HG03280 (cell line): ENCODE results near the gene ANKRD34A.

ENCODE experiments used
- ATAC-seq: cut with Tn5 transposase; IDR thresholded peaks from one replicate; pipeline ENCODE4 v1.9.1; 2021; ENCODE audit warnings: mild to moderate bottlenecking, moderate library complexity; ENCODE audit not compliant: unreplicated experiment

The ANKRD34A gene

DNA sequence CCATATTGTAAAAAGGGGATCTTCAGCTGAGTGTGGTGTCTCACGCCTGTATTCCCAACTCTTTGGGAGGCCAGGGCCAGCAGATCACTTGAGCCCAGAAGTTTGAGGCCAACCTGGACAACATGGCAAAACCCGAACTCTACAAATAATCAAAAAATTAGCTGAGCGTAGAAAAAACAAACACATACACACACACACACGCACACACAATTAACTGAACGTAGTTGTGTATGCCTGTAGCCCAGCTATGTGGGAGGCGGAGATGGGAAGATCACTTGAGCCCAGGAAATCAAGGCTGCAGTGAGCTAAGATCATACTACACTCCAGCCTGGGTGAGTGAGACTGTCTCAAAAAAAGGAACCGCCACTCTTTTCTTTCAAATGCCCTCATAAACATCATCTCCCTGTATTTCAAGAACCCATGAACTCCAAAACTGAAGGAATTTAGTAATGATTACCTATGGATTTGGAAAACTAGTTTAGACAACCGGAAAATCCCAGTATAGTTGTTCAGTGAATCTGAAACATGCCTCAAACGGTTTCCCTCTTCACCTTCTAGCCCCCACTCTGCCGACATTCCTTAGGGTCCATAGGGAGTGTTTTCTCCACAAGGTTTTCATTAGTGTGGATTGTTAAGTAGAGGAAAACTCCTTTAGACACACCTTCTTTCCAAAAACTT, 27.5 kb upstream of the ANKRD34A start:
- ATAC-seq, result no peak

DNA sequence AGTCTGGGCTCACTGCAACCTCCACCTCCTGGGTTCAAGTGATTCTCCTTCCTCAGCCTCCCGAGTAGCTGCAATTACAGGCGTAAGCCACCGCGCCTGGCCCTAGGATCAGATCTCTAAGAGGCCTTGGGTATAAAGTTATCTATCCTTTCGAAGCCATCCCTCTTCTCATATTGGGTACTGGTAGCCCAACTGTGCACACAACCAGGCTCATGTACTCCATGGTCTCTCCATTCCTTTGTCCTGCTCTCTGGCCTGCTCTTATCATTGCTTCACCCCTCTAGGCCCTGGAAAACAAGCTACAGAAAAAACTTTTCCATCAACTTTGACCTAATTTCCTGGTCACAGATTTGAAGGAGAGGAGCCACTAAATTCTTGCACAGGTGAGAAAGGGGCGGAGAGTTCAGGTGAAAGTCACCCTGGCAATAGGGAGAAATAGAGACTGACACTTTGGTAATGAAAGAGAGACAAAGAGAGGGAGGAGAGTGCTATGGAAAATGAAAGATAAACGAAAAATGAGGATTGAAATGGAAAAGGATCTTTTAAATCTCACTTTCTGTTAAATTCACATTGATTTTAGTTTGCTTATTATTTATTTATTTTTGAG, 26.0 kb upstream of the ANKRD34A start:
- ATAC-seq, result no peak

DNA sequence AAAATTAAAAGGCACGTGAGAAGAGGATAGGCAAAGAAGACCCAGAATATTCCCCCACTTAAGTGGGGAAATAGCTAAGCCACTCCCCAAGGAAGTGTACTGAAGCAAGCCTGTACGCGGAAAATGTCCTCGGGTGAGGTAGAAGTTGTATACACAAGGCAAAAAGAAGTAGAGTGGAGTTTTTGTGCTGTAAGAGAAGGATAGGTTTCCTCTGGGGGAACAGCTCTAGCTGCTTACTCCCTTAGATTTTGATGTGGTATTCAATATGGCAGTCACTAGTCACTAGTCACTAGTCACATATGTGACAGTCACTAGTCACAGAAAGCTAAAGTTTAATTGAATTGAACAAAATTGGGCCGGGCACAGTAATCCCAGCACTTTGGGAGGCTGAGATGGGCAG, 24.4 kb upstream of the ANKRD34A start:
- no peak for ATAC-seq

DNA sequence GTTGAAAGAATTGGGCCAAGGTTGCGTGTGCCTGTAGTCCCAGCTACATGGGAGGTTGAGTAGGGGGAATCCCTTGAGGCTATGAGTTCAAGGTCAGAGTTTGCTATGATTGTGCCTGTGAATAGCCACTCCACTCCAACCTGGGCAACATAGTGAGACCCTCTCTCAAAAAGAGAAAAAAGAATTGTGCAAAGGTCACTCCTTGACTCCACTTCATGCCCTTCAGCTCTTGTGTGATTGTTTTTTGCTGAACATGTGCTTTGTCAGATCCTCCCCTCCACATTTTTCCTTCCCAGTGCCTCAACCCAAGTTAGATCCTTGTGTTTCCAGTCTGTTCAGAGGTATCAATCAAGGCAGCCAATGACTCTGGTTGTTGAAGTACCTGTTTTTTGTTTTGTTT, 23.6 kb upstream of the ANKRD34A start:
- ATAC-seq, result no peak

DNA sequence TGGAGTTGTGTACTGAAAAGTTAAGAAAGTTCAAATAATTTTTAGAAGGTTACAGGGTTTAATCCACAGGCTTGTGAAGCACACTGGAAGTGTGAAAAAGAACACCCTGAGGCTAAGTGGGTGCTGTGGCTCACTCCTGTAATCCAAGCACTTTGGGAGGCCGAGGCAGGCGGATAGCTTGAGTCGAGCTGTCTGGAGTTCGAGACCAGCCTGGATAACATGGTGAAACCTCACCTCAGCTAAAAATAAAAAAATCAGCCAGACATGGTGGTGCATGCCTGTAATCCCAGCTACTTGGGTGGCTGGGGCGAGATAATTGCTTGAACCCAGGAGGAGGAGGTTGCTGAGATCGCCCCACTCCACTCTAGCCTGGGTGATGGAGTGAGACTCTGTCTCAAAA, 22.2 kb upstream of the ANKRD34A start:
- no peak for ATAC-seq

DNA sequence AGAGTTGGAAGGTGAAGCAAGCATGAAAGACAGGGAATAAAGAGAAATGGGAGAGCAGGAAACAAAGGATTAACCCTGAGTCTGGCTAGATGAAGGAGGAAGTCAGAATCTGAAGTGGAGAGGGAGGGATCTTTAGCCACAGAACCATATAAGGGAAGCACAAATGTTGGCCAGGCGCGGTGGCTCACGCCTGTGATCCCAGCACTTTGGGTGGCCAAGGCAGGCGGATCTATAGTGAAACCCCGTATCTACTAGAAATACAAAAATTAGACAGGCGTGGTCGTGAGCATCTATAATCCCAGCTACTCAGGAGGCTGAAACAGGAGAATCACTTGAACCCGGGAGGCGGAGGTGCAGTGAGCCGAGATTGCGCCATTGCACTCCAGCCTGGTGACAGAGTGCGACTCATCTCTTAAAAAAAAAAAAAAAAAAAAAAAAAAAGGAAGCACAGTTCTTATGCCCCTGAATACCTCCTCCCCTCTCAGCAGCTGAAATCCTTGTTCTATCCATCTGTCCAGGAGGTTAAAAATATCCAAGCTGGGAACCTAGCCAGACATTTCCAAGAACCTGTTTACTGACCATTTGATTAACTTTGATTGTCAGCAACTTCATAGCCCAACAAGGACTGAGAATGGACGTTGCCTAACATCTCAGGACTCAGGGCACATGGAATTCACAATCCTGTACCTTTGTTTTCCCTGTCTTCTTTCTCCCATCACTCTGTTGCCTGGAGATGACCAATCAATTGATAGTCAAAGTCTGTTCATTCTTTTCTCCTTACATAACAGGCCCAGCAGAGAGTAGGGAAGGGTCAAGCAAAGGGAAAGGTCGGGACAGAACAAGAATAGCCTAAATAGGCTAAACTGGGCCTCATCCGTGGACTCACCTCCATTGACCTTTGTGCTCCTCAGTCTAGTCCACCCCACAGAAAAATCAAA, 21.4 kb upstream of the ANKRD34A start:
- ATAC-seq, result no peak

DNA sequence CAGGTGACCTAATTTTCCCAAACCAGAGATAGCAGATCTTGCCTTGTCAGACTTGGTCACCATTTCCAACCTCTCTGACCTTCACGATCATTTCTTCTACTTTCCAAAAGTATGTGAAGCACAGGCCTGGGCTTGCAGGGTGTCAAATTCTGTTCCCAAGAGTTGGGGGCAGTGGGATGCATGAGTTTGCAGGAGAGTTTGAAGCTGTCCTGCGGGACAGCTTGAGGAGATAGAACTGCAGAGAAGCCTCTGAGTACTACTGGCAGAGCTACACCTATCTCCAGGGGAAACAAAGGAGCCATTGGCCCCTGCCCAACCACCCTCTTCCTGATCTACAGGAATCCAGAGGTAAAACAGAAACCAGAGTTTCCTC, 20.7 kb upstream of the ANKRD34A start:
- no peak for ATAC-seq

DNA sequence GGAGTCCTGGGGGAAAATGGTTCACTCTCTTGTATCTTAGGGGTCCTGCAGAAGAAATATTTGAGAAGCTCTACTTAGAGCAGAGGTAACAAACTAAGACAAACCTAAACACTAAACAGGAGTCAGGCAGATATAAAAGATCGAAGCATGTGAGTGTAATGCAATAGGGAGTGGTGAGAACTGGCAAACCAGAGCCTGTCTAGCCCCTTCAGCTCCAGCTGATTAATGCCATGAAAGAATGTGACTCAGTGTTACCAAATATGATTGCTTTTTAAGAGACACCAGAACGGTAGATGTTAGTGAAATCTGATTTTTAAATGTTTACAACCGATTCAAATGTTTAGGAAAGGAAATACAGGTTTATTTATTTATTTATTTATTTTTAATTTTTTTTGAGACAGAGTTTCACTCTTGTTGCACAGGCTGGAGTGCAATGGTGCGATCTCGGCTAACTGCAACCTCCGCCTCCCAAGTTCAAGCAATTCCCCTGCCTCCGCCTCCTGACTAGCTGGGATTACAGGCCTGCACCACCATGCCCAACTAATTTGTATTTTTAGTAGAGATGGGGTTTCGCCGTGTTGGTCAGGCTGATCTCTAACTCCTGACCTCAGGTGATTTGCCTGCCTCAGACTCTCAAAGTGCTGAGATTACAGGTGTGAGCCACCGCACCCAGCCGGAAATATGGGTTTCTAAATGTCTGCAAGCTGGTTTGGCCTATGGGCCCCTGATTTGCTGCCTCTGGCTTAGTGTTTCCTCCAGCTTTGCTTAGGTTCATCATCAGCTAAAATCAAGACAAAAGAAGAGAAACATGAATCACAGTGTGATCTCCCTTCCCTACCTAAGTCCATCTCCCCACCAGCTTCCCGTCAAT, 19.8 kb upstream of the ANKRD34A start:
- no peak for ATAC-seq

DNA sequence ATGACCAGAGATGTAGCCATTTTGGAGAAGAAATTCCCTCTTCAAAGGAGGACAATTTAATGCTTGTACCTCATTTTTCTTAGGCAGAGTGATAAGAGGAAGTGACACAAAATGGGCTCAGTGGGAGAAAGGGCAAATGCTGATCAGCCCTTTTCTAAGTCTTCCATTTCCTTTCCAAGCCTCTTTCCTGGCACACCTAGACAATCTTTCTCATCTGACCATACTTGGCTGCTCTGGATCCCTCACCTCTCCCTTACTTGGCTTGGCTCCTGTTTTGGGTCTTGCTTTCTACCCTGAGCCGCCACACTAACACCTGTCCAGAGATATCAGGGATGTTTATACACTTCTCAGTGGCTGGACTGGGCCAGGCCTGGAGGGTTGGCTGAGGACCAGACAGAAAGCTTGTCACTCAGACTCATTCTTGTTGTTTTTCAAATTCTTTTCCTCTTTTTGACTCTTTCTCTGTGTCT, 18.9 kb upstream of the ANKRD34A start:
- ATAC-seq, result no peak

DNA sequence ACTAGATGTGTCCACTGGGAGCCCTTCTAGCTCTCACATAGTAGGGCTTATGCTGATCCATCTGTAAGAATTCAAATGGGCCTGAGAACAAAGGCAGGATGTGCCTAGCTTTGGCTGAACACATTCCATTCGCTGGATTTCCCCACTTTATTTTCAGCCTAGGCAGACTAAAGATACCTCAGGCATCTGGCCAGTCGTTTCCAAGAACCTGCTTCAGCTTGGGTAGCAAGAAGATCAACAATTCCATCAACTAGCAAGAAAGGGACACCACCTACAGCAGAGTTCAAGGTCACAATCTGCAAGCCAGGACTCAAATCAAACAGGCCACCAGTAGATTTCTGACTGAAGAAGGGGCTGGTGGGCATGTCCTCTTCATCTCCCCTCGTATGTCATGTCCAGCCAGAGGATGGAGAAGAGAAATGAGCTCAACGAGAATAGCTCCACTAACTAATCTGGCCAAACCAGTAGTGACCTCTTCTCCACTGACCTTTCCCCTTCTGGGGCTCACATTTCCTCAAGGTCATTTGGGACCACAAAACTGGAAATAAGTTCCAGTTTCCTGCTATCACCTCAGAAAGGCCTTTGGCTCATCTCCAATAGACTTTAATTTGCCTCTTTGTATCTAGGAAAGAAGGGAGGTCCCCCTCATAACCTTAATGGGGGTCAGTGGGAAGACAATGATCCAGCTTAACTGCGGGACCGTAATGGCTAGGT, 17.8 kb upstream of the ANKRD34A start:
- ATAC-seq, result no peak

DNA sequence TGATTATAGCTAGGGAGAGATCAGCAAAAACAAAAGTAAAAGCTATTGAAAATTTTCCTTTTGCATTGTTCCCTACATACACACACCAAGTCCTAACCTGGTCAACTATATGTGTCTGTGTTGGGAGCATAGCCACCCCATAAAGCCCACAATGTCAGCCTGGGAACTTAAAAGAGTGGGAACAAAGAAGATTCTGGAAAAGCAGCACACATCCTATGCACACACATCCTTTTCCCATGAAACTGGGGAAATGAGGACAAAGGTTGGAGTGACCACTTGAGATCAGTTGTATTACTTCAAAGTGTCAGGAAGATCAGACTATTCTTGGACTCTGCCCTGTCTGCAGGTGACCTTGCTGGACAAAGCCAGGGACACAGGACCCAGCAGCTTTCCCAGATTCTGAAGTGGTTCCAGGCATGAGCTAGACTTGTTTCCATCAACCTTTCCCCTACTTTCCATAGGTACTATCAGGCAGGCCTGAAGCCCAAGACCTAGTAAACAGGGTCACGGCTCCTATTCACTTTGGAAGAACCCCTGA, 16.2 kb upstream of the ANKRD34A start:
- no peak for ATAC-seq

DNA sequence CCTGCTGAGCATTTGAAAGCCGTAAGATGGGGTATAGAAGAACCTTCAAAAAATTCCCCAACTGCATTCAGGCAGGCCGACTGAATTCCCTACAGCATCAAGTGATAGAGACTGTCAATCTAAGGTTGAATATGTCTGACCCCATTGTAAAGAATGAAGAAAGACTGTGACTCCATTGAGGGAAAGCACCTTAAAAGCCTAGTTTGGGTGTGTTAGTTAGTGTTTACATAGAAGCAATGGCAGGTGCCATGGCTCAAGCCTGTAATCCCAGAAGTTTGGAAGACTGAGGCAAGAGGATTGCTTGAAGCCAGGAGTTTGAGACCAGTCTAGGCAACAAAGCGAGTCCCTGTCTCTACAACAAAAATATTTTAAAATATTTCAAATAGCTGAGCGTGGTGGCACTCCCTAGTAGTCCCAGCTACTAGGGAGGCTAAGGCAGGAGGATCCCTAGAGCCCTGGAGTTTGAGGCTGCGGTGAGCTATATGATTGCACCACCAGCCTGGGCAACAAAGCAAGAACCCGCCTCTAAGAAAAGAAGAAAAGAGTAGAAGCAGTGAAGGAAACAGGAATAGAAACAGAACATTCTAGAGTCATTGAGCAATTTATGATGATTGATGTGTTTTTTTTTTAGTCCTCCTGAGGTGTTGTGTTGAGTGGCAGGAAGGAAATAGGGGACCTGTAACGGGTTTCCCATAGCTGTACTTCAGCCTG, 15.5 kb upstream of the ANKRD34A start:
- ATAC-seq, result peak; percentile 4

DNA sequence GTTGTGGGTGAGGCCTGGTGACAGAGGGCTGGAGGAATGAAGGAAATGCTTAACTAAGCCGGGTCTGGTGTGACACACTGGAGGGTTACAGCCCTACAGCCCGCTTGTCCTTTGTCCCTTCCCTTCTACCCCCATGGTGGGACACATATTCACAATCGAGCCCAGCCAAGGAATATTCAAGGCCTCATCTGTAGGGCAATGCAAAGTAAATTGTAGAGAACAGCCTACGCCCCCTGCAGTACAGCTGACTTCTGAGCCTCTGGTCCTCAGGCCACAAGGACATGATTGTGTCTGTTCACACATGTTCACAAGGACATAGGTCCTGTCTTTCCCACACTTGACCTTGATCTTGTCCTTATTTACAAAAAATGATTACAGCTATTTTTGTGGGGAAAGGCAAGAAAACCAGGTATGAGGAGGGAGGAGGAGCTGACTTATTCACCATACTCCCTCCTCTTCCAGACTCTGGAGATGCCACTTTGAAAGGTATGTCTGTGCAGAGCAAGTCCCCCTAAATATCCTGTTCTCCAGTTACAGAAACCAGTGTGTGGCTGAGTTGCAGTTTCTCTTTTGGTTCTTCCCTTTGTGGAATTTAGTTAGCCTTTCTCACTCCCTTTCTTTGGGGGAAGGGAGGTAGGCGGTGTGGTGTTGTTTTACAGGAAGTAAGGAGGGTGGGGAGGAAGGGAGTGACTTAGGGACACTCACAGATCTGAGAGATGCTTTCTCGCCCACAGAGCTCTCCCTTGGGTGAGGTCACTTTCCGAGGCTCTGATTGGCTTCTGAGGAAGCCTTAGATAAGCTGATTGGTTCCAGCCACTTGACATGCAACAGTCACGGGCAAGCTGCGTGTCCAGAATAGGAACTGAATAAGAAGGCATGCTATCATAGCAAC, 14.7 kb upstream of the ANKRD34A start:
- peak; percentile 87 for ATAC-seq

DNA sequence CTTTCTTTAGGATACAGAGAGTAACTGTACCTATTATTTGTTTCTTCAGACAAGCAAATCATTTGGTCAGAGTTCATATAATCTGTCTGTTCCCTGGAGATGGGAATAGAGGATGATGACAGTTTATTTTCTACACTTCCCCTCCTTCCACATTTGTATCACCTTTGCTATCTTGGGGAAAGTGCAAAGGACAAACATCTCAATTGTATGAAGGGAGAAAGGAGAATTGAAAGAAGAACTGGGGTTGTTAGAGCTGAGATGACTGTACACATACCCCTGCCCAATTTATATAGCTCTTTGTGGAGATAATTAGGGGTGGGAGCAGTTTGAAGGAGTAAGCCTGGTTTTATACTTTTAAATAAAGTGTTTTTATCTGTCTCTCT, 14.1 kb upstream of the ANKRD34A start:
- no peak for ATAC-seq

DNA sequence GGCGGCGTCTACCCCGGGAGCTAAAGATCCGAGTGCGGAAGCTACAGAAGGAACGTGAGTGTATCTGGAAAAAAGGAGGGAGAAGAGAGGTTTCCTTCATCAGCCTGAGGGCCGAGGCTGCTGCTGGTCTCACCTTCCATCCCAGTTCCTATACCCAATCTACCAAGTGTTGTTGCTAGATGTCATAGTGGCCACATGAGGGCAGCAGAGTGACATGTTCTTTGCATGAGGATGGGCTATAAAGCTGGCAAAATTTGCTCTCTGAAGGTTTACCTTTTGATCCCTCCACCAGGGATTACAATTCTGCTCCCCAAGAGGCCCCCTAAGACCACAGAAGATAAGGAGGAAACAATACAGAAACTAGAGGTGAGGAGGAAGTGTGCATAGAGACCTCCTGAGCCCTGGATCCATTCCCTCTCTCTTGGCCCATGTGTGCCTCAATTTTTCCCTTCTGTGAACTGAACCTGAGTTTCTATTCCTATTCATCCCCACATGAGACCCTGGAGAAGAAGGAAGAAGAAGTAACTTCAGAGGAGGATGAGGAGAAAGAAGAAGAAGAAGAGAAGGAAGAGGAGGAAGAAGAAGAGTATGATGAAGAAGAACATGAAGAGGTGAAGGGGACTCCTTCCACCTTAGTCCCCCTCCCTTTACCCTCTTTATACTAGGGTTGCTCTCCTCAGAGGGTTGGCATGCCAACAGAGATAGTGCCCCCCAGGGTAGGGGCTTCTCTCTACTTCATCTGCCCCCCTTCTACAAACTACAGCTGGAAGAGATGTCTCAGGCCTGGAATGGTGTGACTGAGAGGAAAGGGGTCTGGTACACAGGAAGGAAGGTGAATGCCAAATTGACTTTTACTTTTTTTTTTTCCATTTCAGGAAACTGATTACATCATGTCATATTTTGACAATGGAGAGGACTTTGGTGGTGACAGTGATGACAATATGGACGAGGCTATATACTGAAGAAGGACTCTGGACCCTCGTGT, 13.4 kb upstream of the ANKRD34A start:
- ATAC-seq, result no peak

DNA sequence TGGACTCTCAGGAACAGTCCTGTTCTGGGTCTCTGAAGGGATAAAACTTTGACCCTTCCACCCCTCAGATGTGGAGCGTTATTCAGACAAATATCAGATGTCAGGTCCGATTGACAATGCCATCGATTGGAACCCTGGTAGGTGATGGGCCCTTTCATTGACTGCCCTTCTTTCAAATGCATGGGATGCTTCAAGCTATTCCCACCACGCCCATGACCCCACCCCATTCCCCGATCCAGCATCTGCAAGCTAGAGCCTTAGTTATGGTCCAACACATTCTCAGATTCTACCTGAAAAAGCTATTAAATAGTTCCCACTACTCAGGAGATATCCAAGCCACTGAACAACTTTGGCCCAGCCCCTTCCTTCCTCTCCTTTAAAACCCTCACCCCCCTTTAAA, 12.6 kb upstream of the ANKRD34A start:
- no peak for ATAC-seq

DNA sequence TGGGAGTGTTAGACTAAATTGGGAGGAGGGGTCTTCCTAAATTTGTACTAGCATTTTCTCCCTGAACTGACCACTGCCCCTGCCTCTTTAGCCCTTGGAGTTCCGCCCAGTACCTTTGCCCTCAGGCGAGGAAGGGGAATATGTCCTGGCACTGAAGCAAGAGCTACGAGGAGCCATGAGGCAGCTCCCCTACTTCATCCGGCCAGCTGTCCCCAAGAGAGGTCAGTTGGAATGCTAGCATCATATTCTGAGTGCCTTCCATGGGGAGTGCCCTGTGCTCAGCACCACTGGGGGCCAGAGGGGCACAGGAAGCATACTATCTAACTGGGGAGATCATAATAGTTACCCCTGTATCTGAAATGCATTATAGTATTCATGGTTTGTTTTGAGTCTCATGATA, 10.8 kb upstream of the ANKRD34A start:
- ATAC-seq, result no peak
